Stimulated activated CD4-positive, alpha-beta T cell treated with anti-CD3 and anti-CD28 coated beads, Interleukin-12 subunit alpha, Interleukin-12 subunit beta, amount 100 ng/mL, for 4 hours (primary cell): ENCODE data around the gene ADAM30.
A peak's percentile ranks its signal among the peaks of the same experiment; 100 is the strongest.

Source experiments
- DNase-seq: peaks from one replicate; pipeline ENCODE4 v3.0.0-alpha.2; 2020

ADAM30 gene

GRCh38 chr1:119906927-119907652 lies 10.8 kb upstream of the ADAM30 start:
- no peak for DNase-seq

- no peak for DNase-seq
Observed at GRCh38 chr1:119903443-119903835, 7.1 kb upstream of the ADAM30 start.

- DNase-seq = no peak
Observed at GRCh38 chr1:119902775-119903442, 6.6 kb upstream of the ADAM30 start.

GRCh38 chr1:119898981-119899720 lies 2.8 kb upstream of the ADAM30 start:
- no peak for DNase-seq

GRCh38 chr1:119898530-119898929 lies 2.2 kb upstream of the ADAM30 start:
- DNase-seq = no peak

GRCh38 chr1:119895102-119895501 lies 1.2 kb downstream of the ADAM30 start:
- no peak for DNase-seq

- DNase-seq = no peak
Observed at GRCh38 chr1:119893827-119894700, 2.3 kb downstream of the ADAM30 start.

GRCh38 chr1:119893238-119893791 lies 3.0 kb downstream of the ADAM30 start:
- no peak for DNase-seq

- DNase-seq = no peak
Observed at GRCh38 chr1:119891386-119891785, 4.9 kb downstream of the ADAM30 start.

GRCh38 chr1:119888476-119888875 lies 7.8 kb downstream of the ADAM30 start:
- no peak for DNase-seq

- no peak for DNase-seq
Observed at GRCh38 chr1:119887427-119887826, 8.9 kb downstream of the ADAM30 start.

- DNase-seq = peak; percentile 49
Observed at GRCh38 chr1:119885903-119886783, 10.2 kb downstream of the ADAM30 start.

GRCh38 chr1:119884711-119885110 lies 11.6 kb downstream of the ADAM30 start:
- no peak for DNase-seq

GRCh38 chr1:119883826-119884225 lies 12.5 kb downstream of the ADAM30 start:
- no peak for DNase-seq

- DNase-seq = no peak
Observed at GRCh38 chr1:119882132-119883049, 13.9 kb downstream of the ADAM30 start.

- DNase-seq = no peak
Observed at GRCh38 chr1:119879510-119880434, 16.5 kb downstream of the ADAM30 start.

GRCh38 chr1:119878171-119878570 lies 18.1 kb downstream of the ADAM30 start:
- no peak for DNase-seq

- no peak for DNase-seq
Observed at GRCh38 chr1:119874186-119874585, 22.1 kb downstream of the ADAM30 start.
